Measurements from ENCODE around the gene PARD6G.

Gene PARD6G

DNA sequence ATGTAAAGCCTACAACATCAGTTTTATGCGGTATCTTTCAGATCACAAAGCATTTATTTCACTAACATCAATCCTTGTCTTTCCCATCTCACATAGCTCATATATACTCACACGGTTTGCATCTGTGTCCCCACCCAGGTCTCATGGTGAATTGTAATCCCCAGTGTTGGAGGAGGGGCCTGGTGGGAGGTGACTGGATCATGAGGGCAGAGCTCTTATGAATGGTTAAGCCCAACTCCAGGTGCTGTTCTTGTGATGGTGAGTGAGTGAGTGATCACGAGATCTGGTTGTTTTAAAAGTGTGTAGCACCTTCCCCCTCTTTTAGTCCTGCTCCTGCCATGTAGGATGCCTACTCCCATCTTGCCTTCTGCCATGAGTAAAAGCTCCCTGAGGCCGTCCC, 42.0 kb downstream of the PARD6G start:
- no peak for DNase-seq

DNA sequence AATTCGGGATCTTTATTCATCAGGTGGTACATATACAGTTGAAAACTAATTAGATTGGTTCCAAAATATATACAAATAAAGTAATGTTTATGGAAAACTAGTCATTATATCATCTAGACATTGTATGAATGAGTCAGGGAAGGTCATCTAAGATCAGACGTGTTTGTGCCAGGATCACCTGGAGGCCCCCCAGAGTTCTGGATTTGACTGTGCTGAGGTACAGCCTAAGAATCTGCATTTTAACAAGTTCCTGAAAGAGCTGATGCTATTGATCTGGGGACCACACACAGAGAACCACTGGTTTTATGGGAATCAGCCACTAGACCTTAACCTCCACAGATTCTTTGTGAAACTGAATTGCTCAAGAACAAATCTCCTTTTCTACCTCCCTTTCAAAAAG, 43.2 kb downstream of the PARD6G start:
- DNase-seq: no peak

- no peak for DNase-seq
Measured at GRCh38 chr18:80203249-80203648, 44.1 kb downstream of the PARD6G start.

- DNase-seq: no peak
Measured at GRCh38 chr18:80202264-80202998, 44.9 kb downstream of the PARD6G start.

DNA sequence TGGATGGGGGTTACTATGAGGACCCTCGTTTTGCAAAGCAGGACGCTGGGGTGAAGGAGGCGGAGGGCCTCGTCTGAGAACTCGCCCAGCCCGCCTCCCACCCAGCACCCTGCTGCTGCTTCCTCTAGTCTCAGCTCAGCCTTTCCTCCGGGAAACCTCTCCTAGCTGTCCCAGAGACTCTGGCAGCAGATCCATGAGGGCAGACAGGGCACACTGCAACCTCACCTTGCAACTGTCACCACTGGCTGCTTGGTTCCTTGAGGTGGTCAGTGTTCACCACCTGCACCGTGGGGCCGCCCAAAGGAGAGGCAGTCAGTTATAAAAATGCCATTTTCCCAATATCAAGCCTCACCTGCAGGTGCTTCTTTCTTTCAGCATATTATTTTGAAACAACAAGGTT, 45.6 kb downstream of the PARD6G start:
- DNase-seq: no peak

DNA sequence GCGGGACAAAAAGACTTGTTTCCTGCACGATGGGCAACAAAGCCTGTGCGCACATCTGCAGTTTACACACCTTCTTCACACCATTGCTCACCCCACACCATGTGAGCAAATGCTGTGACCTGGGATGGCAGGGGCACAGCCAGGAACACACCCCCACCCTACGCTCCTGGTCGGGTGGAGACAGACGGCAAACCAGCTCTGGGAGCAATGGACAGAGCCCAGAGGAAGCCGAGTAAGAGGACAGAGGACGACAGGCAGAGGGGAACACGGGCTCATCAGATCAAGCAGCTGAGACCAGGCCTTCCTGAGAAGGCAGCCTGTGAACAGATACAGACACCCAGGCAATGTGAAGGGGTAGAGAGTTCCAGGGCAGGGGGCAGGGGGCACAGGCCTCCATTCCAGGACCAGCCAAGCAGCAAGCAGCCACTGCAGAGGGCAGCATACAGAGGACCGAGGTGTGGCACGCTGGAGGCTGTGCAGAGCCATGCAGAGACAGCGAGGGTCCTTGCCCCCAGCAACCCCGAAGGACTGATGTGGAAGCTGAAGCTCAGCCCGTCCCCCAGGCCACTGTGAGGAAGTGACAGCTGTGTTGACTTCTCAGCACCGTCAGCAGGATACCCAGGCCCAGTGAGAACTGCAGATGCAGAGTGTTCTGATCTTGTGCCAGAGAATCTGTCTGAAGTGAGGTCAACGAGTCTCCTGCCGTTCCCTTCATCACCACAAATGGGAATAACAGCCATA, 46.2 kb downstream of the PARD6G start:
- DNase-seq: no peak

GRCh38 chr18:80200171-80200931, 47.0 kb downstream of the PARD6G start:
- no peak for DNase-seq

GRCh38 chr18:80198994-80199748, 48.1 kb downstream of the PARD6G start:
- no peak for DNase-seq

GRCh38 chr18:80198391-80198790, 48.9 kb downstream of the PARD6G start:
- no peak for DNase-seq

- DNase-seq: no peak
Measured at GRCh38 chr18:80197528-80197927, 49.8 kb downstream of the PARD6G start.

GRCh38 chr18:80196528-80197320, 50.6 kb downstream of the PARD6G start:
- no peak for DNase-seq

DNA sequence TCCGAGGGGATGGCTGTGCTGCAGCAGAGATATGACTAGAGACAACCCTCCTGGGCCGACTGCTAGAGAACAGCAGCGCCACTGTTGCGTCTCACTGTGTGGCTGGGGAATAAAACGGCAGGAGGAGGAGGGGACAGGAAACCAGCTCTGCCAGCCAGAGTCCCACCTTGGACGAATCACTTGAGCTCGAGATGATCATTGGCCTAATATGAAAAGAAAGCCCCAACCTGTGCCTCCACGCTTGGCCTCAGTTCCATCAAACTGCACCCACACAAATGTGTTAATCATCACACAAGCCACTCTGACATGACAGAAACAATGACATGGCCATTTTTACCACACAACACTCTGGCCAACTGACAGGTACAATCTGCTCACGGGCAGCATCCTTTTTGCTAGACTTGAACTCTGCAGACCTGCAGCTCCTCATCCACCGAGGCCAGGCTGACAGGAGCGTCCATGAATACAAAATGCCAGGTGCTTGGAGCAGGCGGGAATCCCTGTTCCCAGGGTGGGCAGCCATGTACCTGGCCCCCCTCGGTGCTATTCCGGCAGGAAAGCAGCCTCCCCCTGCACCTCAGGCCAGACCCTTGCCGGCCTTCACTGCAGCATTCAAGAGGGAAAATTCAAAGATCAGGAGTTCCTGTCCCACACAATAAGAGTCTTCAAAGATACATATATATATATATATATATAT, 52.3 kb downstream of the PARD6G start:
- DNase-seq: no peak

GRCh38 chr18:80193701-80194100, 53.6 kb downstream of the PARD6G start:
- no peak for DNase-seq

GRCh38 chr18:80192653-80193385, 54.5 kb downstream of the PARD6G start:
- no peak for DNase-seq

GRCh38 chr18:80191907-80192652, 55.2 kb downstream of the PARD6G start:
- DNase-seq: no peak

DNA sequence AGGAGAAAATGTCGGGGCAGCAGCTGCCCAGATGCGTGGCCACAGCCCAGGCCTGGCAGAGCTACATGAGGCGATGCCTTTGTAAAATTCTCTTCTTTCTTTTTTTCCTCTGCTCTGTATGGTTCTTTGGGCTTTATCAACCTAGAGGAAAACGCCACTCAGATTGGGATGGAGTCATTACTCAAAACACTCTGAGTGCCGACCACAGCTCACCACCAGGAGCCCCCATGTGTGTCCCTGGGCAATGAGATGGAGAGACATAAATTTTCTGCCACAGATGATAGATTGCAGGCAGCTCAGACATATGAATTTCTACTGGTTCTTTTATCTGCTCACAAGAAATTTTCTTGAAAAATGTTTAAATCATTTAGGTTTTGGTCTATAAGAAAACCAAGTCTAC, 56.0 kb downstream of the PARD6G start:
- DNase-seq: no peak

DNA sequence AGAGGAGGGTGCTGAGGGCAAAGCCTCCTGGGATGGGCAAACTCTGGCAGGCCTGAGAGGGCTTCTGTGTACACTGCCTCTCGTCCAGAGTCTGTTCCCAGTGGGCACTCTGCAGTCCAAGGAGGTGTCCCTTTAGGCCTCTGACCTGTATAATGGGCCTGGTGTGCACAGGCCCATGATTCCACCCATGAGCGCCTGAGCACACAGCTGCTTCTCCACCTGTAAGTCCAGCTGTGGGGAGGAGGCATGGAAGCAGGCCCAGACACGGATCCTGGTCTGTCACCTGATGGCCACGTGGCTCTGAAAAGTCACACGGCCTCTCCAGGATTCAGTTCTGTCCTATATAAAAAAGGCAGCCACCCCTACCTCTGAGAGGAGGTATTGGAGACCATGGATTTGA, 57.0 kb downstream of the PARD6G start:
- no peak for DNase-seq

- no peak for DNase-seq
Measured at GRCh38 chr18:80189531-80189865, 57.8 kb downstream of the PARD6G start.

- DNase-seq: no peak
Measured at GRCh38 chr18:80188643-80189530, 58.4 kb downstream of the PARD6G start.

Data from NCI-H187 treated with DMSO at 0.1 percent for 48 hours (cell line).